HPDE6-E6E7 (cell line): ENCODE results near the gene CD177.
"Not testable (repeated sequence)": the region's sequence is repeated elsewhere in the genome, so short reads cannot be mapped to it uniquely, and the experiment has no call there.

Experiments
- DNase-seq: peaks from one replicate; pipeline ENCODE4 v3.0.0; 2011; ENCODE audit warnings: missing footprints; ENCODE audit errors: extremely low spot score

The CD177 gene

GRCh38 chr19:43380771-43381386, 27.4 kb downstream of the CD177 start:
- DNase-seq, result no peak

- not testable (repeated sequence) for DNase-seq
These were observed 29.2 kb downstream of the CD177 start for GRCh38 chr19:43382586-43383216.

DNA sequence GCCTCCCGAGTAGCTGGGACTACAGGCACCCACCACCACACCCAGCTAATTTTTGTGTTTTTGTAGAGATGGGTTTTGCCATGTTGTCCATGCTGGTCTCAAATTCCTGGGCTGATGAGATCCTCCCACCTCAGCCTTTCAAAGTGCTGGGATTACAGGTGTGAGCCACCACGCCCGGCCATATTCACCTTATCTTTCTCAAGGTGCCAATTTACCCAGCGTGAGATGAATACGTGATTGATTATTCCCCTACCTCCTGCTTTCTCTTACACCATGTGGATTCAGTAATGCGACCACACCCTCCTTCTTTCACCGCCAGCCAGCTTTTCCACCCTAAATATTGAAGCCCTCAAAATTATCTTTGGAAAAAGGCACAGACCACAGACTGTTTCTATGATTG, 29.8 kb downstream of the CD177 start:
- DNase-seq, result not testable (repeated sequence)

- DNase-seq, result not testable (repeated sequence)
These were observed 30.3 kb downstream of the CD177 start for GRCh38 chr19:43383759-43384158.

DNA sequence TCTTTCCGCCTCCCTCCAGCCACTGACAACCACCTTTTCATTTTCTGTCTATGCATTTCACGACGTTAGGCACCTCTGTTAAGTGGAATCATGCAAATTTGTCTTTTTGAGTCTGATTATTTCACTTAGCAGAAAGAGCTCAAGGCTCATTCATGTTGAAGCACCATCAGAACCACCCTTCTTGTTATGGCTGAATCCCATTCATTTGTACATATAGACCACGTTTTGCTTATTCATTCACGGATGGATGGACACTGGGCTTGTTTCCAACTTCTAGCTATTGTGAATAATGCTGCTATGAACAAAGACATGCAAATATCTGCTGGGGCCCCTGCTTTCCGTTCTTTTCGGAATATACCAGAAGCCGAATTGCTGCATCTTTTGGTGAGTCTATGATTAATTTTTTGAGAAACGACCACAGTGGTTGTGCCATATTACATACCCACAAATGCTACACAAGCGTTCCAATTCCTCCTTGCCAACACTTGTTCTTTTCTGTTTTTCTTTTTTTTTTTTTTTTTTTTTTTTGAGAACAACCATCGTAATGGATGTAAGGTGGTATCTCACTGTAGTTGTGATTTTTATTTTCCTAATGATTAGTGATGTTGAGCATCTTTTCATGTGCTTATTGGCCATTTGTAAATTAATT, 37.5 kb downstream of the CD177 start:
- not testable (repeated sequence) for DNase-seq

DNA sequence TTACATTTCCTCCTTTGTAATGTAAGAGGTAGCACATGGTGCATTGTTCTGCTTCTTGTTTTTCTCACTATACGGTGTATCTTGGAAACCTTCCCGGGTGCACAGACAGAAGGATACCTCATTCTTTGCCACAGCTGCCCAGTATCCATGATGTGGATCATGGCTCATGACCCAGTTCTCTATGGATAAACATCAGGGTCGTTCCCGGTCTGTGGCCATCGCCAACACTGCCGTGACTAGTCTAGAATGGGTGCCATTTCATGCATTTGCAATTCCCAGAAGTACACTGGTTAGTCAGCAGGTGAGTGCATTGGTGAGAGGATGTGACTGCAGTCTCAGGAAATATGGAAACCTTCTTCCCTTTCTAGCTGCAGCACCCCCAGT, 38.1 kb downstream of the CD177 start:
- not testable (repeated sequence) for DNase-seq

DNA sequence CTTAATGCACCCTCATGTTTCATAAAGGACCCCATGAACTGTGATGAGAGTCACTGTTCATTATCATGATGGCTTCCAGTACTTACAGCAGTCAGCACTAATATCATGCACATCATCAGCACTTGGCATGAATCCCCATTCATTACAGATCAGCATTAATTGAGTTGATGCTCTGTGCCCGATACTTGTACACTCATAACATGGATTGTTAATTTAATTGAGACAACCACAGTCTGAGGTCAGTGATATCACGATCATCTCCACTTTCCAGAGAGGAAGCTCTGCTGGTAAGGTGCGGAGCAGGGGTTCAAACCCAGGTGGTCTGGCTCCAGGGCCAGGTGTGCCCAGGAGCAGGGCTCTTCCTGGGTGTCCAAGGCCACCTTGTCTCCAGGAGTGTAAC, 40.0 kb downstream of the CD177 start:
- not testable (repeated sequence) for DNase-seq

GRCh38 chr19:43395561-43395960, 42.1 kb downstream of the CD177 start:
- no peak for DNase-seq

DNA sequence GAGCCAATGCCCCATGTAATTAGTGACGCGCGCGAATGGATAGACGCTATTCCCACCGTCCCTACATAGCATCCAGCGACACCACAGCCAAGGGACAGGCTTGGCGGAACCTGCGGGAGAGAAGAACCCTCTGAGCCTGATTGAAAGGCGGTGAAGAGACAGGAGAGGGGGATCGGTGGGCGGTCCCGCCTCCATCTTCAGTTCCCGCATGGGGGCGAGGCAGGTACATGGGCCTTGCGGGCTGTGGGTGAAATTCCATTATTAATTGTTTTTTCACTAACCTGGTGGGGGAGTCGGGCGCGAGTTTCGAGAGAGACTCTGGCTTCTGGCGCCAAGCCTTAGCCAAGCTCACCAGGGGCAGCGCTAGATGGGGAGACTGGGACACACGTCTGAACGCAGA, 52.8 kb downstream of the CD177 start:
- no peak for DNase-seq

DNA sequence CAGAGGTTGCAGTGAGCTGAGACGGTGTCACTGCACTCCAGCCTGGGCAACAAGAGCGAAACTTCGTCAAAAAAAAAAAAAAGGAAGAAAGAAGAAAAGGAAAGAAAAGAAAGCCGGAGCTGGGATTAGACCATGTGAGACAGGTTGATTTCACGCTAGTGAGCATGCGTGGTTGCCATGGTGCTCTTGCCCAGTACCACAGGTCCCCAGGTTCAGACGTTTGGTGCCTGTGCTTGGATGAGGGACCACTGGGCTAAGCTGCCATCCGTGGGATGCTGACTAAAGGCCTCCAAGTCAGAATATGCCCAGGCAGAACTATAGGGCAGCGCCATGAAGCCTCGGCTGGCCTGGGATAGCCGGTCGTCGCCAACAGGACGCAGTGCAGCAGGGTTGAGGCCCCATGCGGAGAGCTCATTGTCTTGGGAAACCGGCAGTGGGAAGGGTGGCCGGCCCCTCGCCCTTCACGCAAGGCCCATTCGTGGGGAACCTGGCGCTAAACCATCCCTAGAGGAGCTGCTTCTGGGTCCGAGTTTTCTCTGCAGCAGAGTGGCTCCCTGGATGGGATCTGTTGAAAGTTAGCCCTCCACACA, 54.0 kb downstream of the CD177 start:
- no peak for DNase-seq

- no peak for DNase-seq
These were observed 54.6 kb downstream of the CD177 start for GRCh38 chr19:43408043-43408442.

- no peak for DNase-seq
These were observed 55.9 kb downstream of the CD177 start for GRCh38 chr19:43409415-43409814.

- DNase-seq, result no peak
These were observed 59.0 kb downstream of the CD177 start for GRCh38 chr19:43412441-43412840.
